AML-193 (cell line): Measurements from ENCODE around the gene TMEM184B.

Source experiments
- DNase-seq, 2 experiments: peaks; one replicate each; lab custom pipeline; 2025; lab: John Stamatoyannopoulos, UW

The TMEM184B gene

GRCh38 chr22:38272373-38273134 lies at the start of gene TMEM184B:
TSS of gene TMEM184B (minus strand) at chr22:38273010. CDS start at chr22:38247961, 25,049 bp downstream.
- peak; percentile 48 to 51 for DNase-seq

- DNase-seq, result no peak
These were observed 48.0 kb upstream of the TMEM184B start for GRCh38 chr22:38320605-38321402.

GRCh38 chr22:38318792-38319773 lies 46.3 kb upstream of the TMEM184B start:
- no peak for DNase-seq

GRCh38 chr22:38317995-38318715 lies 45.3 kb upstream of the TMEM184B start:
- DNase-seq, result peak; percentile 34 to 41

- peak; percentile 7 to 29 for DNase-seq
These were observed 44.5 kb upstream of the TMEM184B start, which contains the start of gene CSNK1E for GRCh38 chr22:38317122-38317994. TSS of gene CSNK1E (minus strand) at chr22:38317433. CDS start at chr22:38314157, 3,276 bp downstream.

GRCh38 chr22:38316364-38317121 lies 43.7 kb upstream of the TMEM184B start:
- no peak for DNase-seq

GRCh38 chr22:38315823-38316363 lies 43.1 kb upstream of the TMEM184B start:
- no peak for DNase-seq

GRCh38 chr22:38314933-38315822 lies 42.4 kb upstream of the TMEM184B start:
- no peak for DNase-seq

- DNase-seq, result no peak
These were observed 41.5 kb upstream of the TMEM184B start for GRCh38 chr22:38314051-38314932.

GRCh38 chr22:38313384-38313955 lies 40.7 kb upstream of the TMEM184B start:
- no peak for DNase-seq

- DNase-seq, result no peak
These were observed 39.5 kb upstream of the TMEM184B start for GRCh38 chr22:38312261-38312800.

- DNase-seq, result no peak
These were observed 38.5 kb upstream of the TMEM184B start for GRCh38 chr22:38311323-38311620.

GRCh38 chr22:38310518-38311322 lies 37.9 kb upstream of the TMEM184B start:
- no peak for DNase-seq

GRCh38 chr22:38309614-38310517 lies 37.1 kb upstream of the TMEM184B start:
- no peak for DNase-seq
